ENCODE data around the gene HOXC5.

The HOXC5 gene

GRCh38 chr12:54007538-54008259, 25.2 kb upstream of the HOXC5 start:
- Mint-ChIP-seq H3K9me3 (no peaks in the 10 kb centered on the region), H3K36me3 (peaks cover 3% of the 10 kb centered on the region), H3K4me1 (peaks cover 20% of the 10 kb centered on the region), H3K4me3 (no peak overlapping the region), H3K27me3 (peaks cover 100% of the 10 kb centered on the region), H3K27ac (no peak overlapping the region)
- no peak for DNase-seq
- CTCF ChIA-PET, result interaction anchor here (0.9 to 5.4 kb wide), 10 partner anchors 9 to 207 kb away, joined by 3 to 67 read pairs (median 8); partner anchors contain the start of genes HOXC5 and SMUG1

- Mint-ChIP-seq H3K27ac (no peak overlapping the region), H3K27me3 (peaks cover 100% of the 10 kb centered on the region), H3K36me3 (peaks cover 3% of the 10 kb centered on the region), H3K9me3 (no peaks in the 10 kb centered on the region), H3K4me3 (no peak overlapping the region), H3K4me1 (peaks cover 20% of the 10 kb centered on the region)
- CTCF ChIA-PET, result interaction anchor here (0.9 to 5.4 kb wide), 13 partner anchors 9 to 208 kb away, joined by 3 to 67 read pairs (median 7); partner anchors contain the start of genes HOXC5 and SMUG1
- DNase-seq, result no peak
These were observed 24.6 kb upstream of the HOXC5 start for GRCh38 chr12:54008260-54008552.

- H3K4me3 Mint-ChIP-seq, result no peak overlapping the region
- H3K4me1 Mint-ChIP-seq, result peaks cover 20% of the 10 kb centered on the region
- H3K9me3 Mint-ChIP-seq, result no peaks in the 10 kb centered on the region
- CTCF ChIA-PET, result interaction anchor here (0.7 to 5.4 kb wide), 8 partner anchors 12 to 206 kb away, joined by 3 to 67 read pairs (median 6); partner anchors contain the start of gene HOXC5
- no peak for DNase-seq
- peaks cover 100% of the 10 kb centered on the region for H3K27me3 Mint-ChIP-seq
- peak overlapping the region; percentile 52 for H3K27ac Mint-ChIP-seq
- peaks cover 3% of the 10 kb centered on the region for H3K36me3 Mint-ChIP-seq
These were observed 23.4 kb upstream of the HOXC5 start for GRCh38 chr12:54009171-54010052.

- Mint-ChIP-seq H3K9me3 (no peaks in the 10 kb centered on the region), H3K4me1 (peaks cover 27% of the 10 kb centered on the region), H3K27me3 (peaks cover 100% of the 10 kb centered on the region), H3K27ac (peak overlapping the region; percentile 52), H3K4me3 (no peak overlapping the region), H3K36me3 (peaks cover 3% of the 10 kb centered on the region)
- DNase-seq, result no peak
- CTCF ChIA-PET, result interaction anchor here (1.2 to 5.4 kb wide), 2 partner anchors 190 to 191 kb away, joined by 5 to 67 read pairs; no protein-coding TSS in a partner anchor
These were observed 22.5 kb upstream of the HOXC5 start for GRCh38 chr12:54010053-54010971.

- Mint-ChIP-seq H3K4me1 (peaks cover 25% of the 10 kb centered on the region), H3K27ac (no peak overlapping the region), H3K36me3 (peaks cover 2% of the 10 kb centered on the region), H3K9me3 (no peaks in the 10 kb centered on the region), H3K4me3 (no peak overlapping the region), H3K27me3 (peaks cover 100% of the 10 kb centered on the region)
- DNase-seq, result no peak
- CTCF ChIA-PET, result interaction anchor here (1.2 kb wide), 1 partner anchor 190 kb away, joined by 5 read pairs; no protein-coding TSS in a partner anchor
These were observed 21.7 kb upstream of the HOXC5 start for GRCh38 chr12:54010972-54011664.

GRCh38 chr12:54011665-54012532, 21.0 kb upstream of the HOXC5 start:
- no peak overlapping the region for H3K4me3 Mint-ChIP-seq
- peaks cover 18% of the 10 kb centered on the region for H3K4me1 Mint-ChIP-seq
- H3K36me3 Mint-ChIP-seq, result no peaks in the 10 kb centered on the region
- CTCF ChIA-PET, result interaction anchor here (1.0 to 2.4 kb wide), 4 partner anchors 27 to 196 kb away, joined by 3 to 9 read pairs (median 4); partner anchors contain the start of gene HOXC10
- no peak overlapping the region for H3K27ac Mint-ChIP-seq
- H3K9me3 Mint-ChIP-seq, result no peaks in the 10 kb centered on the region
- DNase-seq, result no peak
- H3K27me3 Mint-ChIP-seq, result peaks cover 100% of the 10 kb centered on the region

GRCh38 chr12:54012631-54013409, 20.0 kb upstream of the HOXC5 start:
- no peak for DNase-seq
- CTCF ChIA-PET, result interaction anchor here (1.0 to 2.4 kb wide), 3 partner anchors 28 to 195 kb away, joined by 3 to 9 read pairs (median 3); partner anchors contain the start of gene HOXC10
- Mint-ChIP-seq H3K27me3 (peaks cover 100% of the 10 kb centered on the region), H3K36me3 (no peaks in the 10 kb centered on the region), H3K9me3 (no peaks in the 10 kb centered on the region), H3K27ac (no peak overlapping the region), H3K4me1 (peaks cover 24% of the 10 kb centered on the region), H3K4me3 (no peak overlapping the region)

- CTCF ChIA-PET, result interaction anchor here (0.7 to 2.4 kb wide), 2 partner anchors 176 to 193 kb away, joined by 4 to 9 read pairs; no protein-coding TSS in a partner anchor
- no peak overlapping the region for H3K4me3 Mint-ChIP-seq
- no peaks in the 10 kb centered on the region for H3K9me3 Mint-ChIP-seq
These were observed 18.4 kb upstream of the HOXC5 start for GRCh38 chr12:54014377-54015017.

GRCh38 chr12:54015018-54015931, 17.6 kb upstream of the HOXC5 start:
- no peak for DNase-seq
- Mint-ChIP-seq H3K4me1 (peaks cover 30% of the 10 kb centered on the region), H3K36me3 (no peaks in the 10 kb centered on the region), H3K9me3 (no peaks in the 10 kb centered on the region), H3K27me3 (peaks cover 100% of the 10 kb centered on the region), H3K27ac (no peak overlapping the region), H3K4me3 (no peak overlapping the region)
- CTCF ChIA-PET, result interaction anchor here (0.9 to 1.2 kb wide), 2 partner anchors 16 to 192 kb away, joined by 3 to 5 read pairs; no protein-coding TSS in a partner anchor

More at GRCh38 chr12:54014377-54015017, 18.4 kb upstream of the HOXC5 start:
- no peaks in the 10 kb centered on the region for H3K36me3 Mint-ChIP-seq
- DNase-seq, result no peak
- H3K27me3 Mint-ChIP-seq, result peaks cover 100% of the 10 kb centered on the region
- peaks cover 27% of the 10 kb centered on the region for H3K4me1 Mint-ChIP-seq
- H3K27ac Mint-ChIP-seq, result no peak overlapping the region

GRCh38 chr12:54016051-54016450, 16.8 kb upstream of the HOXC5 start:
- Mint-ChIP-seq H3K4me3 (no peak overlapping the region), H3K9me3 (no peaks in the 10 kb centered on the region), H3K4me1 (peaks cover 29% of the 10 kb centered on the region), H3K36me3 (no peaks in the 10 kb centered on the region), H3K27me3 (peaks cover 100% of the 10 kb centered on the region), H3K27ac (no peak overlapping the region)
- CTCF ChIA-PET, result interaction anchor here (1.2 to 2.2 kb wide), 4 partner anchors 10 to 203 kb away, joined by 3 to 22 read pairs (median 6); partner anchors contain the start of gene HOXC5
- DNase-seq, result no peak
